ENCODE measurements around the gene HGFAC.

GRCh38 chr4:3483471-3483921 lies 41.7 kb downstream of the HGFAC start:
- TF ChIP-seq SRF (IDR thresholded peaks at IDR 0.05; ENCODE audit: low read depth in 2 of 2, low read length in 2 of 2) = no peak
- no peak for TF ChIP-seq POLR2A (IDR thresholded peaks at IDR 0.05; ENCODE audit: low read depth, low read length)
- TF ChIP-seq PAX5 (IDR thresholded peaks at IDR 0.05; ENCODE audit: borderline replicate concordance, low read depth, low read length) = no peak
- TF ChIP-seq USF1 (IDR thresholded peaks at IDR 0.05; ENCODE audit: borderline replicate concordance, extremely low read length, insufficient read depth, low read depth, low read length) = no peak
- TF ChIP-seq BCL3 (IDR thresholded peaks at IDR 0.05; ENCODE audit: borderline replicate concordance, insufficient read depth, low read depth, low read length, poor library complexity, severe bottlenecking) = no peak
- no peak for TF ChIP-seq SP1 (IDR thresholded peaks at IDR 0.05; ENCODE audit: low read depth, low read length)
- TF ChIP-seq CBFB (IDR thresholded peaks at IDR 0.05; ENCODE audit: low read depth) = no peak
- no peak for TF ChIP-seq ZBTB11 (CRISPR knock-in tag; IDR thresholded peaks at IDR 0.05)
- TF ChIP-seq SMAD5 (IDR thresholded peaks at IDR 0.05; ENCODE audit: low read depth) = no peak
- TF ChIP-seq MAX (IDR thresholded peaks at IDR 0.05; ENCODE audit: low read depth, low read length) = no peak
- no peak for TF ChIP-seq ATF2 (IDR thresholded peaks at IDR 0.05; ENCODE audit: low read length)

Data from GM12878 (cell line).